NT2/D1 (cell line): Measurements from ENCODE around the gene L3MBTL4.

Experiments
- SUZ12 ChIP-seq: IDR thresholded peaks from 2 replicates; pipeline ENCODE4 v1.6.1; 2011; ENCODE audit not compliant: insufficient read length, insufficient read depth; ENCODE audit errors: extremely low read depth
- ZNF274 ChIP-seq: IDR thresholded peaks from 2 replicates; pipeline ENCODE4 v1.6.1; 2011; ENCODE audit warnings: mild to moderate bottlenecking, low read depth, low read length

GRCh38 chr18:6273423-6273822 lies 141.3 kb downstream of the L3MBTL4 start:
- TF ChIP-seq ZNF274 (no peak), SUZ12 (no peak)
